Measurements from ENCODE around the gene WDR55.

WDR55 gene

DNA sequence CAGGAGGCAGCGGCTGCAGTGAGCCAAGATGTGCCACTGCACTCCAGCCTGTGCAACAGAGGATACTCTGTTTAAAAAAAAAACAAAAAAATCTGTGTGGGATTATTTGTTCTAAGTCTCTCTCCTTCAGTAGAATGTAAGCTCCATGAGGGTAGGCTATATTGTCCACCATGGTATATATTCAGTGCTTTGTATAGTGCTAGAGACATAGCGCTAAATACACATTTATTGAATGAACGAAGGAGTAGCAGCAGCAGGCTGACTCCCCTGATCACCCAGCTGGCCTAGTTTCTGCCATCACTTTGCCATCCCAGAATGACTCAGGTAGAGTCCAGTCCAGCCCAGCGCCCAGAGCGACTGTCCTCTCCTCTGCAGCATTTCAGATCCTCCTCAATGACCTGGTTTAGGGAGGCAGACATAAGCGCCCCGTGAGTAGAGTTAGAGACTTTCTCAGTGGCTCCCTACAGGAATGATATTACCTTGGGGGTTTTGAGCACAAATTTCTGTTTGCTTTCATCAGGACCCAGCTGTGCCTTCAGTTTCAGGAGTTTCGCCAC lies 25.8 kb downstream of the WDR55 start:
- DNase-seq: no peak
- peak overlapping the region; percentile 85 for H2AFZ ChIP-seq (ENCODE audit: low read depth, low read length)
- no peaks in the 10 kb centered on the region for H4K20me1 ChIP-seq (ENCODE audit: insufficient read depth, low read length)
- peak overlapping the region; percentile 95 for H3K9ac ChIP-seq (ENCODE audit: low read depth, low read length)
- peak overlapping the region; percentile 96 for H3K4me2 ChIP-seq (ENCODE audit: insufficient read depth, low read length)
- ATAC-seq (ENCODE audit: insufficient read depth, low read depth): no peak
- no peak for TF ChIP-seq EZH2 (IDR thresholded peaks at IDR 0.05; ENCODE audit: borderline replicate concordance, low read depth, low read length, severe bottlenecking)
- TF ChIP-seq, protein P1, sequence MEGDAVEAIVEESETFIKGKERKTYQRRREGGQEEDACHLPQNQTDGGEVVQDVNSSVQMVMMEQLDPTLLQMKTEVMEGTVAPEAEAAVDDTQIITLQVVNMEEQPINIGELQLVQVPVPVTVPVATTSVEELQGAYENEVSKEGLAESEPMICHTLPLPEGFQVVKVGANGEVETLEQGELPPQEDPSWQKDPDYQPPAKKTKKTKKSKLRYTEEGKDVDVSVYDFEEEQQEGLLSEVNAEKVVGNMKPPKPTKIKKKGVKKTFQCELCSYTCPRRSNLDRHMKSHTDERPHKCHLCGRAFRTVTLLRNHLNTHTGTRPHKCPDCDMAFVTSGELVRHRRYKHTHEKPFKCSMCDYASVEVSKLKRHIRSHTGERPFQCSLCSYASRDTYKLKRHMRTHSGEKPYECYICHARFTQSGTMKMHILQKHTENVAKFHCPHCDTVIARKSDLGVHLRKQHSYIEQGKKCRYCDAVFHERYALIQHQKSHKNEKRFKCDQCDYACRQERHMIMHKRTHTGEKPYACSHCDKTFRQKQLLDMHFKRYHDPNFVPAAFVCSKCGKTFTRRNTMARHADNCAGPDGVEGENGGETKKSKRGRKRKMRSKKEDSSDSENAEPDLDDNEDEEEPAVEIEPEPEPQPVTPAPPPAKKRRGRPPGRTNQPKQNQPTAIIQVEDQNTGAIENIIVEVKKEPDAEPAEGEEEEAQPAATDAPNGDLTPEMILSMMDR (IDR thresholded peaks at IDR 0.05; ENCODE audit: borderline replicate concordance, extremely low read depth, low read length, poor library complexity, severe bottlenecking): no peak
- H3K4me1 ChIP-seq (ENCODE audit: insufficient read depth, low read length): peaks cover 42% of the 10 kb centered on the region
- no peaks in the 10 kb centered on the region for H3K9me3 ChIP-seq (ENCODE audit: insufficient read depth, low read length, severe bottlenecking)
- peak overlapping the region; percentile 81 to 99; a peak in 3 of 4 replicates for H3K4me3 ChIP-seq (ENCODE audit: low read depth in 1 of 2, low read length in 2 of 2)
- peak overlapping the region; percentile 83 for H3K27ac ChIP-seq (ENCODE audit: low read length)
- no peaks in the 10 kb centered on the region for H3K27me3 ChIP-seq (ENCODE audit: insufficient read depth, low read length, poor library complexity)
- peaks cover 61% of the 10 kb centered on the region for H3K36me3 ChIP-seq (ENCODE audit: insufficient read depth, low read length)
- H3K79me2 ChIP-seq (ENCODE audit: insufficient read depth, low read length): peaks cover 60% of the 10 kb centered on the region

DNA sequence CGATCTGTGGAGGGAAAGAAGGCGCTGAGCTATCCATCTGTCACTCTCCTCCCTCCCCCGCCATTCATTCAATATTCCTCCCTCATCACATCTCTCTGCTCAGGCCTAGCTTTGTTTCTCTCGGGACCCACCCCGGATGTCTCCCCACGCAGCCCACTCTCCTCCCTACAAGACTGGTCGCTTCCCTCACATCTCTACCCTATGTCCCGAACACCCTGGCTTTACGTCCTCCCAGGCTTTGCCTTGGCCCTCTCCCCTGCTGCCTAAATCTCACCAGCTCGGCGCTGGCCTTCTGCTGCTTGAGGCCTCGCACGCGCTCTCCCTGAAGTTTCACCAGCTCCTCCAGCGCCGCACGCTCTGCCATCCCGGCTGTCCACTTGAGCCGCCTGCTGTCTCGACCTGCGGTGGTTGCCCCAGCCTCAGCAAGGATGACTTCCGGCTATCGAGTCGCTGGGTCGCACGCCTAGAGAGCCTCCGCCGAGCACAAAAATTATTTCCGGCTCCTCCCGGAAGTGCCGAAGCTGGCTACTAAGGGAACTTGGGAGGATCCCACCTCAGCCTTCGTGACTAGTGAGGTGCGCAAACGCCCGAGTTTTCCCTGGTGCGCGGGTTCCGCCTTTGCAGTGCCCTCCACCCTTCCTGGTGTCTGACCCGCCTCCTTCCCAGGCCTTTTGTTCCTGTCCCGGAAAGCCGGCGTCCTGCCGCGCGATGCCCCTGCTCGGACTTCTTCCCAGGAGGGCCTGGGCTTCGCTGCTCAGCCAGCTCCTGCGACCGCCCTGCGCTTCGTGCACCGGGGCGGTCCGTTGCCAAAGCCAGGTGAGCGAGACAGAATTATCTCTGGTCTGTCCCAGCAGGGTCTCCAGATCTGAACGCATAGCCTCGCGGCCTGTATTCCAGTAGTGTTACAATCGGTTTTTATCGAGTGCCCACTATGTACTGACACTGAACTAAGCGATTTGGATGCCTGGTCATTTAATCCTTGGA lies 26.5 kb downstream of the WDR55 start, which contains the start of the genes HARS1 and HARS2:
HARS1 (minus strand) TSS at position 430 of the 984 bp plus-strand sequence; CDS start at position 364, 66 bp downstream.
HARS2 (plus strand) TSS at position 515 of the 984 bp plus-strand sequence; CDS start at position 709, 194 bp downstream.
- no peaks in the 10 kb centered on the region for H4K20me1 ChIP-seq (ENCODE audit: insufficient read depth, low read length)
- H3K9me3 ChIP-seq (ENCODE audit: insufficient read depth, low read length, severe bottlenecking): no peaks in the 10 kb centered on the region
- peaks cover 68% of the 10 kb centered on the region for H3K36me3 ChIP-seq (ENCODE audit: insufficient read depth, low read length)
- H3K4me1 ChIP-seq (ENCODE audit: insufficient read depth, low read length): peaks cover 42% of the 10 kb centered on the region
- H3K4me3 ChIP-seq (ENCODE audit: low read depth in 1 of 2, low read length in 2 of 2): peak within 1 kb of the TSS; percentile 81 to 99
- TF ChIP-seq, protein P1 (IDR thresholded peaks at IDR 0.05; ENCODE audit: borderline replicate concordance, extremely low read depth, low read length, poor library complexity, severe bottlenecking): no peak
- TF ChIP-seq EZH2 (IDR thresholded peaks at IDR 0.05; ENCODE audit: borderline replicate concordance, low read depth, low read length, severe bottlenecking): no peak
- DNase-seq (peak; percentile 89), ATAC-seq (ENCODE audit: insufficient read depth, low read depth) (peak; percentile 98)
- peaks cover 60% of the 10 kb centered on the region for H3K79me2 ChIP-seq (ENCODE audit: insufficient read depth, low read length)
- peak within 1 kb of the TSS; percentile 96 for H3K4me2 ChIP-seq (ENCODE audit: insufficient read depth, low read length)
- H3K9ac ChIP-seq (ENCODE audit: low read depth, low read length): peak within 1 kb of the TSS; percentile 95
- no peaks in the 10 kb centered on the region for H3K27me3 ChIP-seq (ENCODE audit: insufficient read depth, low read length, poor library complexity)
- peak within 1 kb of the TSS; percentile 83 for H3K27ac ChIP-seq (ENCODE audit: low read length)
- H2AFZ ChIP-seq (ENCODE audit: low read depth, low read length): peak within 1 kb of the TSS; percentile 85

DNA sequence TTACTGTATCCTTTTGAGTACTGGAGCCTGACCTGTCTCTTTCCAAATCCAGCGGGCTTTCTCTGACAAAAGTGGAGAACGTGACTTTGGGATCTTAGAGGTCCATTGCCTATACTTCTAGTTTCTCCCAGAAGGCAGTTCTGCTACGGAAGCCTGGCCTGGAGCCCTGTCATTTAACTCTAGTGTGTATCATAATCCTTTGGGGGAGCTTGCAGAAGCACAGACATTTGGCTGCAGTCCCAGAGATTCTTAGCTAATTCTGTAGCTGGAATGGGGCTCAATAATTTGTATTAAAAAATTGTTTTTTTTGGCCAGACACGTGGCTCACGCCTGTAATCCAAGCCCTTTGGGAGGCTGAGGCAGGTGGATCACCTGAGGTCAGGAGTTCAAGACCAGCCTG lies 29.6 kb downstream of the WDR55 start:
- Histone ChIP-seq H3K27ac (ENCODE audit: low read length) (no peak overlapping the region), H3K79me2 (ENCODE audit: insufficient read depth, low read length) (peaks cover 51% of the 10 kb centered on the region), H3K9me3 (ENCODE audit: insufficient read depth, low read length, severe bottlenecking) (no peaks in the 10 kb centered on the region), H3K4me1 (ENCODE audit: insufficient read depth, low read length) (peaks cover 32% of the 10 kb centered on the region), H4K20me1 (ENCODE audit: insufficient read depth, low read length) (no peaks in the 10 kb centered on the region), H3K4me3 (ENCODE audit: low read depth in 1 of 2, low read length in 2 of 2) (no peak overlapping the region), H3K9ac (ENCODE audit: low read depth, low read length) (no peak overlapping the region), H2AFZ (ENCODE audit: low read depth, low read length) (no peak overlapping the region), H3K4me2 (ENCODE audit: insufficient read depth, low read length) (no peak overlapping the region), H3K27me3 (ENCODE audit: insufficient read depth, low read length, poor library complexity) (no peaks in the 10 kb centered on the region), H3K36me3 (ENCODE audit: insufficient read depth, low read length) (peaks cover 72% of the 10 kb centered on the region)
- TF ChIP-seq, protein P1 (IDR thresholded peaks at IDR 0.05; ENCODE audit: borderline replicate concordance, extremely low read depth, low read length, poor library complexity, severe bottlenecking): no peak
- TF ChIP-seq EZH2 (IDR thresholded peaks at IDR 0.05; ENCODE audit: borderline replicate concordance, low read depth, low read length, severe bottlenecking): no peak
- DNase-seq (no peak), ATAC-seq (ENCODE audit: insufficient read depth, low read depth) (no peak)
